ENCODE results near the gene SLC10A6.

Gene SLC10A6

GRCh38 chr4:86831262-86832130 lies 17.7 kb downstream of the SLC10A6 start:
- Mint-ChIP-seq H3K4me1 (ENCODE audit: low read depth) (no peaks in the 10 kb centered on the region), H3K4me3 (no peak overlapping the region), H3K36me3 (ENCODE audit: low read depth) (no peaks in the 10 kb centered on the region), H3K27ac (no peak overlapping the region), H3K9me3 (no peaks in the 10 kb centered on the region), H3K27me3 (peaks cover 2% of the 10 kb centered on the region)
- DNase-seq: no peak

GRCh38 chr4:86825511-86825910 lies 23.7 kb downstream of the SLC10A6 start:
- H3K9me3 Mint-ChIP-seq: no peaks in the 10 kb centered on the region
- no peak overlapping the region for H3K4me3 Mint-ChIP-seq
- H3K4me1 Mint-ChIP-seq (ENCODE audit: low read depth): no peaks in the 10 kb centered on the region
- no peak overlapping the region for H3K27ac Mint-ChIP-seq
- no peak for DNase-seq
- H3K36me3 Mint-ChIP-seq (ENCODE audit: low read depth): no peaks in the 10 kb centered on the region
- H3K27me3 Mint-ChIP-seq: peaks cover 2% of the 10 kb centered on the region

- Mint-ChIP-seq H3K9me3 (no peaks in the 10 kb centered on the region), H3K27ac (no peak overlapping the region), H3K4me1 (ENCODE audit: low read depth) (no peaks in the 10 kb centered on the region), H3K36me3 (ENCODE audit: low read depth) (no peaks in the 10 kb centered on the region), H3K27me3 (peaks cover under 1% of the 10 kb centered on the region), H3K4me3 (no peak overlapping the region)
- no peak for DNase-seq
These were observed 27.0 kb downstream of the SLC10A6 start for GRCh38 chr4:86822136-86822535.

GRCh38 chr4:86821151-86821550 lies 28.0 kb downstream of the SLC10A6 start:
- Mint-ChIP-seq H3K36me3 (ENCODE audit: low read depth) (no peaks in the 10 kb centered on the region), H3K4me3 (no peak overlapping the region), H3K9me3 (peaks cover 3% of the 10 kb centered on the region), H3K27ac (no peak overlapping the region), H3K4me1 (ENCODE audit: low read depth) (no peaks in the 10 kb centered on the region), H3K27me3 (no peaks in the 10 kb centered on the region)
- no peak for DNase-seq

- no peak for DNase-seq
- Mint-ChIP-seq H3K27ac (no peak overlapping the region), H3K36me3 (ENCODE audit: low read depth) (no peaks in the 10 kb centered on the region), H3K4me3 (no peak overlapping the region), H3K9me3 (peaks cover 15% of the 10 kb centered on the region), H3K4me1 (ENCODE audit: low read depth) (no peaks in the 10 kb centered on the region), H3K27me3 (no peaks in the 10 kb centered on the region)
These were observed 29.6 kb downstream of the SLC10A6 start for GRCh38 chr4:86819561-86819960.

GRCh38 chr4:86818841-86819240 lies 30.3 kb downstream of the SLC10A6 start:
- Mint-ChIP-seq H3K4me3 (no peak overlapping the region), H3K27ac (no peak overlapping the region), H3K4me1 (ENCODE audit: low read depth) (no peaks in the 10 kb centered on the region), H3K27me3 (no peaks in the 10 kb centered on the region), H3K36me3 (ENCODE audit: low read depth) (no peaks in the 10 kb centered on the region), H3K9me3 (peaks cover 15% of the 10 kb centered on the region)
- no peak for DNase-seq

- Mint-ChIP-seq H3K4me1 (ENCODE audit: low read depth) (no peaks in the 10 kb centered on the region), H3K27ac (no peak overlapping the region), H3K36me3 (ENCODE audit: low read depth) (no peaks in the 10 kb centered on the region), H3K27me3 (no peaks in the 10 kb centered on the region), H3K9me3 (peaks cover 15% of the 10 kb centered on the region), H3K4me3 (no peak overlapping the region)
- no peak for DNase-seq
These were observed 31.0 kb downstream of the SLC10A6 start for GRCh38 chr4:86818211-86818610.

- Mint-ChIP-seq H3K36me3 (ENCODE audit: low read depth) (no peaks in the 10 kb centered on the region), H3K27ac (no peak overlapping the region), H3K9me3 (peaks cover 15% of the 10 kb centered on the region), H3K27me3 (no peaks in the 10 kb centered on the region), H3K4me1 (ENCODE audit: low read depth) (no peaks in the 10 kb centered on the region), H3K4me3 (no peak overlapping the region)
- DNase-seq: no peak
These were observed 32.5 kb downstream of the SLC10A6 start for GRCh38 chr4:86816501-86817273.

- Mint-ChIP-seq H3K27me3 (no peaks in the 10 kb centered on the region), H3K4me1 (ENCODE audit: low read depth) (no peaks in the 10 kb centered on the region), H3K4me3 (no peak overlapping the region), H3K36me3 (ENCODE audit: low read depth) (no peaks in the 10 kb centered on the region), H3K9me3 (peaks cover 15% of the 10 kb centered on the region), H3K27ac (no peak overlapping the region)
- DNase-seq: no peak
These were observed 33.5 kb downstream of the SLC10A6 start for GRCh38 chr4:86815653-86816052.

GRCh38 chr4:86810847-86811246 lies 38.3 kb downstream of the SLC10A6 start:
- DNase-seq: no peak
- peaks cover 10% of the 10 kb centered on the region for H3K9me3 Mint-ChIP-seq
- H3K27me3 Mint-ChIP-seq: no peaks in the 10 kb centered on the region
- H3K27ac Mint-ChIP-seq: no peak overlapping the region
- no peaks in the 10 kb centered on the region for H3K36me3 Mint-ChIP-seq (ENCODE audit: low read depth)
- H3K4me3 Mint-ChIP-seq: no peak overlapping the region
- H3K4me1 Mint-ChIP-seq (ENCODE audit: low read depth): no peaks in the 10 kb centered on the region

- Mint-ChIP-seq H3K27me3 (no peaks in the 10 kb centered on the region), H3K4me3 (no peak overlapping the region), H3K9me3 (no peaks in the 10 kb centered on the region), H3K27ac (no peak overlapping the region), H3K4me1 (ENCODE audit: low read depth) (no peaks in the 10 kb centered on the region), H3K36me3 (ENCODE audit: low read depth) (no peaks in the 10 kb centered on the region)
- DNase-seq: no peak
These were observed 39.4 kb downstream of the SLC10A6 start for GRCh38 chr4:86809809-86810208.

- Mint-ChIP-seq H3K9me3 (no peaks in the 10 kb centered on the region), H3K4me1 (ENCODE audit: low read depth) (no peaks in the 10 kb centered on the region), H3K27me3 (peaks cover 2% of the 10 kb centered on the region), H3K36me3 (ENCODE audit: low read depth) (no peaks in the 10 kb centered on the region), H3K27ac (no peak overlapping the region), H3K4me3 (no peak overlapping the region)
- no peak for DNase-seq
These were observed 58.1 kb downstream of the SLC10A6 start for GRCh38 chr4:86791126-86791525.

- H3K4me1 Mint-ChIP-seq (ENCODE audit: low read depth): no peaks in the 10 kb centered on the region
- H3K27ac Mint-ChIP-seq: no peak overlapping the region
- H3K4me3 Mint-ChIP-seq: no peak overlapping the region
- no peak for DNase-seq
- peaks cover 2% of the 10 kb centered on the region for H3K27me3 Mint-ChIP-seq
- H3K9me3 Mint-ChIP-seq: no peaks in the 10 kb centered on the region
- no peaks in the 10 kb centered on the region for H3K36me3 Mint-ChIP-seq (ENCODE audit: low read depth)
These were observed 60.4 kb downstream of the SLC10A6 start for GRCh38 chr4:86788826-86789225.

GRCh38 chr4:86778175-86778574 lies 71.0 kb downstream of the SLC10A6 start:
- no peak overlapping the region for H3K4me3 Mint-ChIP-seq
- no peak for DNase-seq
- H3K27ac Mint-ChIP-seq: no peak overlapping the region
- no peaks in the 10 kb centered on the region for H3K9me3 Mint-ChIP-seq
- H3K4me1 Mint-ChIP-seq (ENCODE audit: low read depth): no peaks in the 10 kb centered on the region
- H3K36me3 Mint-ChIP-seq (ENCODE audit: low read depth): no peaks in the 10 kb centered on the region
- peaks cover 4% of the 10 kb centered on the region for H3K27me3 Mint-ChIP-seq

- DNase-seq: no peak
- no peaks in the 10 kb centered on the region for H3K4me1 Mint-ChIP-seq (ENCODE audit: low read depth)
- no peak overlapping the region for H3K4me3 Mint-ChIP-seq
- H3K27ac Mint-ChIP-seq: no peak overlapping the region
- H3K27me3 Mint-ChIP-seq: peaks cover 4% of the 10 kb centered on the region
- no peaks in the 10 kb centered on the region for H3K9me3 Mint-ChIP-seq
- no peaks in the 10 kb centered on the region for H3K36me3 Mint-ChIP-seq (ENCODE audit: low read depth)
These were observed 74.1 kb downstream of the SLC10A6 start for GRCh38 chr4:86775061-86775460.
